HG03457 (cell line): ENCODE data around the gene MYBPH.

Experiments
- ATAC-seq: cut with Tn5 transposase; IDR thresholded peaks from one replicate; pipeline ENCODE4 v1.9.1; 2021; ENCODE audit warnings: moderate number of reproducible peaks; ENCODE audit not compliant: unreplicated experiment

The MYBPH gene, protein sequence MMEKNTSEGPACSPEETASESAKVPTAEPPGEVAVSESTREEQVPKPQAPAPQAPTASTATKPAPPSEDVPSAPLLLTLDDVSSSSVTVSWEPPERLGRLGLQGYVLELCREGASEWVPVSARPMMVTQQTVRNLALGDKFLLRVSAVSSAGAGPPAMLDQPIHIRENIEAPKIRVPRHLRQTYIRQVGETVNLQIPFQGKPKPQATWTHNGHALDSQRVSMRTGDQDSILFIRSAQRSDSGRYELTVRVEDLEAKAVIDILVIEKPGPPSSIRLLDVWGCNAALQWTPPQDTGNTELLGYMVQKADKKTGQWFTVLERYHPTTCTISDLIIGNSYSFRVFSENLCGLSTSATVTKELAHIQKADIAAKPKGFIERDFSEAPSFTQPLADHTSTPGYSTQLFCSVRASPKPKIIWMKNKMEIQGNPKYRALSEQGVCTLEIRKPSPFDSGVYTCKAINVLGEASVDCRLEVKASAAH

DNA sequence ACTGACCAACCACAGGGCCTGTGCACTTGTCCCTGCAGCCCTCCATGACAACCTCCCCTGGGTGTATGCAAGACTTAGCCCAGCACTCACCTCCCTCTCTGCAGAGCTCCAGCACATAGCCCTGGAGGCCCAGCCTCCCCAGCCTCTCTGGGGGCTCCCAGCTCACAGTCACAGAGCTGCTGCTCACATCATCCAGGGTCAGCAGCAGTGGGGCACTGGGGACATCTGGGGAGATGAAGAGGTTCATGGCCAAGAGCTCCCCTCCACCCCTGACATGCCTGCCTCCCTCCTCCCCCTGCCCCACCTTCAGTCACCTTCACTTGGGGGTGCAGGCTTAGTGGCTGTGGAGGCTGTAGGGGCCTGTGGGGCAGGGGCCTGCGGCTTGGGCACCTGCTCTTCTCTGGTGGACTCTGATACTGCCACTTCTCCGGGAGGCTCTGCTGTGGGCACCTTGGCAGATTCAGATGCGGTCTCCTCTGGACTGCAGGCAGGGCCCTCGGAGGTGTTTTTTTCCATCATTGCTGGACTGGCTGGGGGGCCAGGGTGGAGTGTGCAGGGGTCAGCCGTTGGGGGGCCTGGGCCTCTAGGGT lies at the start of gene MYBPH:
MYBPH (minus strand) TSS at position 590 of the 590 bp plus-strand sequence; CDS start at position 519, 71 bp downstream.
- ATAC-seq: no peak

GRCh38 chr1:203225071-203225470 lies 49.4 kb upstream of the MYBPH start:
- no peak for ATAC-seq

GRCh38 chr1:203223012-203223775 lies 47.6 kb upstream of the MYBPH start:
- no peak for ATAC-seq

DNA sequence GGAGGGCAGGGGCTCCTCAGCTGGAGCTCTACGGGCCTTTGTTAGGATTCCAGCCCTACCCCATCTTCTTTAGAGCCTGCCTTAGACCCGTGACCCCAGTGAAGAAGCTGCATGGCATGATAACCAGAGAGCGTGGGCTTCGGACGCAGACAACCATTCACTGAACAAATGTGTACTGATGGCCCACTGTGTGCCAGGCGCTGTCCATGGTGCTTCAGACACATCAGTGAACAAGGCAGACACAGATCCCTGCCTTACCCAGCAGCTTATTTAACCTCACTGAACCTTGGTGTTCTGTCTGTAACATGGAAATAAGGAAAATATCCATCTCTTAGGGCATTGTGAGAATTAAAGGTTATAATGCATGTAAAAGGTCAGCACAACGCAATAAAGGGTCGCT lies 44.3 kb upstream of the MYBPH start:
- no peak for ATAC-seq

- no peak for ATAC-seq
These were observed 43.5 kb upstream of the MYBPH start for GRCh38 chr1:203219171-203219570.

- no peak for ATAC-seq
These were observed 42.0 kb upstream of the MYBPH start for GRCh38 chr1:203217668-203218067.

DNA sequence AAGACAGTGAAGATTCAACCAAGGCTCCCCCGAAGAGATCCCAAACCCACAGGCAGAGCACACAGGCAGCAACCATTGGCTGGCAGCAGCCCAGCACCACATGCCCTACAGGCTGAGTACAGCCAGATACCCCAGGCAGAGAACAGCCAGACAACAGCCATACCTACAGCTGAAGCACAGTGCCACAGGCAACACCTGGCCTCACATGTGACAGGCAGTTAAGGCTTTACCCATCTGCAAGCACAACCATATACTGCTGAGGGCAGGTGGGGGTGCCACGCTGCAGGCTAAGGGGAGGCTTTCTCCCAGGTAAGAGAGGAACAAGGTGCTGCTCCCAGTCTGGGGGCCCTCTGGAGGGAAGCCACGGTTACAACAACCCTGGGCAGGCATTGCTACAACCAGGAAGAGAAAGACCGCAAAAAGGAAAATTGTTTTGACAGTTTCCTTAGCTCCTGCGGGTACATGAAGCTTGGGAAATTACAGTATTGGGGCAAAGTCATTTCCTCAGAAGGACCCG lies 41.6 kb upstream of the MYBPH start:
- no peak for ATAC-seq

- no peak for ATAC-seq
These were observed 40.9 kb upstream of the MYBPH start for GRCh38 chr1:203216274-203217138.

DNA sequence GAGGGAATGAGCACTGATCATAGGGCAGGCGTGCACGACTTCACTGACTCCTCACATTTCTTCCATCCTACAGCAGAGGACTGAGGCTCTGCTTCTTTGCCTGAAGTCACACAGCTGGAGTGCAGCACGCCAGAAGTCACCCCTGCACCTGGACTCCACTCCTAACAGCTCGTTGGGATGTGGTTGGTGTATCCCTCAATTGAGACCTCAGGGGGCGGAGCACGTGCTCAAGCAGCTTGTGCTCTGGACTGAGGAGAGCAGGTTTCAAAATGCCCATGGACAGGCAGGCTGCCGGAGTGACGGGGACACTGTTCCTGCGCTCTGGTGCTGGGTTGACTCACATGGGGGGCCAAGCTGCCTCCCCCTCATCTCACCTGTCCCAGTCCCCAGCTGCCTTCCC lies 39.9 kb upstream of the MYBPH start:
- no peak for ATAC-seq

DNA sequence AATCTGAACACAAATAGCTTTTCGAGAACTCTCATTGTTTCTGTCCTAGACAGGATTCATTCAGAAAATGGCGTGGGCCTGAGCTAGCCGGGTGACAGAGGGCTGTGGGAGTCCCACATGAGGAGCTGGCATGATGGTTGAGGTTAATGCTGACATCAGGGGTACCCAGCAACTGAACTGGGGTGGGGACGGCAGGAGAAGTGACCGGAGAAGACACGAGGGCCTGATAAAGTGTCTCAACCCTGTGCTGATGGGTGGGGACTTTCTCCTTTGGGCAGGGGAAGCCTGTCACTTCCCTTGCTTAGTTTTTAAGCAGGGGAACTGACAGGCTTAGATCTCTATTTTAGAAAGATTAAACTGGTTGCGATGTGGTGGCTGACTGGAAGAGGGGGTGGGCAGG lies 39.2 kb upstream of the MYBPH start:
- no peak for ATAC-seq

GRCh38 chr1:203213126-203213525 lies 37.5 kb upstream of the MYBPH start:
- ATAC-seq: no peak

- ATAC-seq: no peak
These were observed 36.2 kb upstream of the MYBPH start for GRCh38 chr1:203211812-203212211.

DNA sequence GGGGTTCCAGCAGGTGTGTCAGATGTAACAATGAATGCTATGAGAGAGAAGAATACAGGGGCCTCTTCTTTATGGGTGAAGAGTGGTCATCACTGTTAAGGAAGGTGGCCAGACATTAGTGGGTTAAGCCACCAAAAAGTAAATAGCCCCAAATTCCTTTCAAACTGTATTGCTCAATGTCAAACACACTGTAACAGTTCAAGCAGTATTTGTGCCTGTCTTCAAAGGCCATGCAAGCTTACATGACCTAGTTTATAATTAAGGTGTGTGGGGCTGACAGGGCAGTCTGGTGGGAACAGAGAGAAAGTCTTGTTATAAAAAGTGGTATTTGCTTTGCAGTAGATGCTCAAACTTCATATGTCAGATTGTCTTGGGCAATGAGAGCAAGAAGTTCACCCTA lies 35.4 kb upstream of the MYBPH start:
- no peak for ATAC-seq

DNA sequence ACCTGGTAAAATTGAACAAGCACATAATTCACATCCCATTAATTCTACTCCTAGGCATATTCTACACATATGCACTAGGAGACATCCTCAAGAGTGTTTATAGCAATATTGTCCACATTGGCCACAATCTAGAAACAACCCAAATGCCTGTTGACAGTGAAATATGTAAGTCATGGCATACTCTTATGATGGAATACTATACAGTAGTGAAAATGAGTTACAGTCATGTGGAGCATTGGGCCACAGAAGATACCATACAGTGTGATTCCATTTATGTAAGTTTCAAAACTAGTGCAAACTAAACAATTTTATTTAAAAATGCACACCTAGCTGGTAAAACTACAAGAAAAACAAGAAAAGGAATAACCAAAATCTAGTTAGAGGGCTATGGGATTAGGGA lies 34.7 kb upstream of the MYBPH start:
- ATAC-seq: no peak

- ATAC-seq: no peak
These were observed 32.6 kb upstream of the MYBPH start for GRCh38 chr1:203208181-203208580.

DNA sequence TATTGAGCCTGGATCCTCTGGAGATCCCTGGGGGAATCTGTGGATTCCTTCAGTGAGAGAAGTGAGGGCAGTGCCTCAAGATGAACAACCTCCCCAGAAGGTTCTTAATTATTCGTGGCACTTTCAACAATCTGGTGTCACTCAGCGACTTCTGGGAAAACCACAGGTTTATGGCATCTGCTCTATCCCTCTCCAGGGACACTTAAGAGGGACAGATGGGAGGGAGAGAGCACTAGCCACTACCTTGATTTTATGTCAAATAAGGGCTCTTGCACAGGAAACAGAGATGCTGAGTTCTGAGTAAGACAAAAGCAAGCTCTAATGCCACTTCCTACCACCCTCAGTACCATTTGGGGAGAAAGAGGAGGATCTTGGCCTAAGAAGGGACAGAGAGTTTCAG lies 32.1 kb upstream of the MYBPH start:
- ATAC-seq: no peak

GRCh38 chr1:203206129-203206687 lies 30.6 kb upstream of the MYBPH start:
- ATAC-seq: no peak

DNA sequence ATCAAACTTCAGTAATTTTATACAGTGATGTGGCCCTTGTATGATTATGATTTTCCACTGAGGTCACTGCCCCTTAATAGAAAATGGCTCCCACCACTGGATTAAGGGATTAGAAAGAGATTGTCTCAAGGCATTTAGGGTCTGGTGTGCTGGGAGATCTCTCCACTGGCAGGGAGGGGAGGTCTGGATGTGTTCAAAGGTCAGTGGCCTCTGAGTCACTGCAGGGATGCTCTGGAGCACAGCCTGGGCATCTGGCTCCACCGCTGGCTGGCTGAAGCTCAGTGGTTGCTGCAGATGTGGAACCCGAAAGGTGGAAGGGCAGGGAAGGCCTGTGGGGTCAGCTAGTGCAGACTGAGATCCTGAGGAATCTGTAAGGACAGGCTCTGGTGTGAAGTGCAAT lies 29.1 kb upstream of the MYBPH start:
- ATAC-seq: no peak

GRCh38 chr1:203202431-203203245 lies 27.0 kb upstream of the MYBPH start:
- ATAC-seq: no peak
